ENCODE data around the gene C5orf46. TPM values are rescaled to one million over a fixed set of nuclear protein-coding genes. Genes with fewer than 3 reads are reported as not detected.

Gene C5orf46
- total and polyA plus RNA-seq, 2 donors (not counting 1 experiment from before 2014, with no cell fraction given): not detected

- intact Hi-C loops (cut with micrococcal nuclease): no loop called here
- no peak overlapping the region for H2AFZ ChIP-seq (ENCODE audit: insufficient read depth, low read depth, low read length, poor library complexity, severe bottlenecking)
- no peak for TF ChIP-seq EZH2 (IDR thresholded peaks at IDR 0.05; ENCODE audit: borderline replicate concordance, insufficient read depth, low read depth, low read length, poor library complexity, severe bottlenecking)
- TF ChIP-seq, protein P1, sequence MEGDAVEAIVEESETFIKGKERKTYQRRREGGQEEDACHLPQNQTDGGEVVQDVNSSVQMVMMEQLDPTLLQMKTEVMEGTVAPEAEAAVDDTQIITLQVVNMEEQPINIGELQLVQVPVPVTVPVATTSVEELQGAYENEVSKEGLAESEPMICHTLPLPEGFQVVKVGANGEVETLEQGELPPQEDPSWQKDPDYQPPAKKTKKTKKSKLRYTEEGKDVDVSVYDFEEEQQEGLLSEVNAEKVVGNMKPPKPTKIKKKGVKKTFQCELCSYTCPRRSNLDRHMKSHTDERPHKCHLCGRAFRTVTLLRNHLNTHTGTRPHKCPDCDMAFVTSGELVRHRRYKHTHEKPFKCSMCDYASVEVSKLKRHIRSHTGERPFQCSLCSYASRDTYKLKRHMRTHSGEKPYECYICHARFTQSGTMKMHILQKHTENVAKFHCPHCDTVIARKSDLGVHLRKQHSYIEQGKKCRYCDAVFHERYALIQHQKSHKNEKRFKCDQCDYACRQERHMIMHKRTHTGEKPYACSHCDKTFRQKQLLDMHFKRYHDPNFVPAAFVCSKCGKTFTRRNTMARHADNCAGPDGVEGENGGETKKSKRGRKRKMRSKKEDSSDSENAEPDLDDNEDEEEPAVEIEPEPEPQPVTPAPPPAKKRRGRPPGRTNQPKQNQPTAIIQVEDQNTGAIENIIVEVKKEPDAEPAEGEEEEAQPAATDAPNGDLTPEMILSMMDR (IDR thresholded peaks at IDR 0.05): no peak
- no peaks in the 10 kb centered on the region for H3K27me3 ChIP-seq (replicated peaks in 1 of 4; ENCODE audit: control extremely low read depth in 1 of 4, control insufficient read depth in 3 of 4, insufficient read depth in 4 of 4, low read length in 3 of 4)
- POLR2A ChIA-PET: no interaction called here
- ATAC-seq (ENCODE audit: low read depth) (no peak), DNase-seq (no peak)
- 83% methylated on average over 3 of the region's 4 CpGs for WGBS (ENCODE audit: insufficient coverage)
- H3K4me1 ChIP-seq (ENCODE audit: control insufficient read depth in 2 of 2, insufficient read depth in 2 of 2, low read length in 2 of 2): no peaks in the 10 kb centered on the region
- no peaks in the 10 kb centered on the region for H3K9me3 ChIP-seq (ENCODE audit: control extremely low read depth in 1 of 3, control insufficient read depth in 2 of 3, insufficient read depth in 1 of 3, low read length in 2 of 3)
- Mint-ChIP-seq H3K4me1 (no peaks in the 10 kb centered on the region), H3K27me3 (peaks cover 3% of the 10 kb centered on the region), H3K27ac (no peak overlapping the region), H3K9me3 (ENCODE audit: insufficient read depth) (no peaks in the 10 kb centered on the region), H3K4me3 (no peak overlapping the region)
- H3K4me3 ChIP-seq (ENCODE audit: control extremely low read depth in 1 of 5, extremely low read depth in 1 of 5, insufficient read depth in 1 of 5, low read depth in 2 of 5, low read length in 4 of 5): no peak overlapping the region
- no peaks in the 10 kb centered on the region for H4K20me1 ChIP-seq (ENCODE audit: control insufficient read depth, insufficient read depth, low read length, poor library complexity, severe bottlenecking)
- no peaks in the 10 kb centered on the region for H3K79me2 ChIP-seq (ENCODE audit: control insufficient read depth, insufficient read depth, low read length)
- no peak overlapping the region for H3K27ac ChIP-seq (ENCODE audit: low read length in 2 of 2)
- no peaks in the 10 kb centered on the region for H3K36me3 ChIP-seq (replicated peaks in 1 of 2; ENCODE audit: control extremely low read depth in 1 of 2, control insufficient read depth in 1 of 2, extremely low read depth in 1 of 2, insufficient read depth in 2 of 2, low read length in 1 of 2)
- CTCF ChIA-PET: interaction anchor here (0.6 kb wide), 1 partner anchor 15 kb away, joined by 3 read pairs; no protein-coding TSS in a partner anchor
- no peak overlapping the region for H3K9ac ChIP-seq (ENCODE audit: low read length)
- no peak overlapping the region for H3K4me2 ChIP-seq (replicated peaks; ENCODE audit: low read depth, low read length, poor library complexity, severe bottlenecking)
Observed at GRCh38 chr5:147869112-147869511, 37.2 kb downstream of the C5orf46 start.

- Mint-ChIP-seq H3K4me1 (no peaks in the 10 kb centered on the region), H3K27ac (no peak overlapping the region), H3K27me3 (peaks cover 5% of the 10 kb centered on the region), H3K4me3 (no peak overlapping the region), H3K9me3 (ENCODE audit: insufficient read depth) (no peaks in the 10 kb centered on the region)
- TF ChIP-seq, protein P1 (IDR thresholded peaks at IDR 0.05): no peak
- TF ChIP-seq EZH2 (IDR thresholded peaks at IDR 0.05; ENCODE audit: borderline replicate concordance, insufficient read depth, low read depth, low read length, poor library complexity, severe bottlenecking): no peak
- ChIA-PET POLR2A (no interaction called here), CTCF (no interaction called here)
- 44% methylated on average over 2 of the region's 3 CpGs for WGBS (ENCODE audit: insufficient coverage)
- no peak overlapping the region for H3K4me2 ChIP-seq (replicated peaks; ENCODE audit: low read depth, low read length, poor library complexity, severe bottlenecking)
- H3K79me2 ChIP-seq (ENCODE audit: control insufficient read depth, insufficient read depth, low read length): no peaks in the 10 kb centered on the region
- H3K4me1 ChIP-seq (ENCODE audit: control insufficient read depth in 2 of 2, insufficient read depth in 2 of 2, low read length in 2 of 2): no peaks in the 10 kb centered on the region
- intact Hi-C loops (cut with micrococcal nuclease): no loop called here
- no peak overlapping the region for H3K27ac ChIP-seq (ENCODE audit: low read length in 2 of 2)
- no peak overlapping the region for H3K4me3 ChIP-seq (ENCODE audit: control extremely low read depth in 1 of 5, extremely low read depth in 1 of 5, insufficient read depth in 1 of 5, low read depth in 2 of 5, low read length in 4 of 5)
- H3K27me3 ChIP-seq (replicated peaks in 1 of 4; ENCODE audit: control extremely low read depth in 1 of 4, control insufficient read depth in 3 of 4, insufficient read depth in 4 of 4, low read length in 3 of 4): no peaks in the 10 kb centered on the region
- no peak for DNase-seq
- H3K9me3 ChIP-seq (ENCODE audit: control extremely low read depth in 1 of 3, control insufficient read depth in 2 of 3, insufficient read depth in 1 of 3, low read length in 2 of 3): no peaks in the 10 kb centered on the region
- no peak for ATAC-seq (ENCODE audit: low read depth)
- H3K9ac ChIP-seq (ENCODE audit: low read length): no peak overlapping the region
- no peak overlapping the region for H2AFZ ChIP-seq (ENCODE audit: insufficient read depth, low read depth, low read length, poor library complexity, severe bottlenecking)
- H3K36me3 ChIP-seq (replicated peaks in 1 of 2; ENCODE audit: control extremely low read depth in 1 of 2, control insufficient read depth in 1 of 2, extremely low read depth in 1 of 2, insufficient read depth in 2 of 2, low read length in 1 of 2): no peaks in the 10 kb centered on the region
- H4K20me1 ChIP-seq (ENCODE audit: control insufficient read depth, insufficient read depth, low read length, poor library complexity, severe bottlenecking): no peaks in the 10 kb centered on the region
Observed at GRCh38 chr5:147863454-147864158, 42.7 kb downstream of the C5orf46 start.

Measured in B cell (primary cell).